Measurements from ENCODE around the gene ACVR1.
"Not testable (repeated sequence)": the region's sequence is repeated elsewhere in the genome, so short reads cannot be mapped to it uniquely, and the experiment has no call there.

Gene ACVR1

DNA sequence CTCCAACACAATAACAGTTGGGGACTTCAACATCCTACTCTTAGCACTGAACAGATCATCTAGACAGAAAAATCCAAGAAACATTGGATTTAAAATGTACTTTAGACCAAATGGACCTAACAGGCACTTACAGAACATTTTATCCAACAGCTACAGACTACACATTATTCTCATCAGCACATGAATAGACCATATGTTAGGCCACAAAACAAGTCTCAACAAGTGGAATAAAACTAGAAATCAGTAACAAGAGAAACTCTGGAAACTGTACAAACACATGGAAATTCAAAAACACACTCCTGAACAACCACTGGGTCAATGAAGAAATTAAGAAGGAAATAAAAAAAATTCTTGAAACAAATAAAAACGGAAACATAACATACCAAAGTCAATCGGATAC is 117.5 kb downstream of the ACVR1 start:
- DNase-seq (ENCODE audit: low read depth, low spot score), result no peak
- TF ChIP-seq CTCF (IDR thresholded peaks at IDR 0.05; ENCODE audit: insufficient read depth, low read length, missing control alignments), result no peak
- POLR2A ChIA-PET, result no interaction called here
- H3K4me3 ChIP-seq (ENCODE audit: low read depth, low read length), result no peak overlapping the region
- CTCF ChIA-PET, result no interaction called here

DNA sequence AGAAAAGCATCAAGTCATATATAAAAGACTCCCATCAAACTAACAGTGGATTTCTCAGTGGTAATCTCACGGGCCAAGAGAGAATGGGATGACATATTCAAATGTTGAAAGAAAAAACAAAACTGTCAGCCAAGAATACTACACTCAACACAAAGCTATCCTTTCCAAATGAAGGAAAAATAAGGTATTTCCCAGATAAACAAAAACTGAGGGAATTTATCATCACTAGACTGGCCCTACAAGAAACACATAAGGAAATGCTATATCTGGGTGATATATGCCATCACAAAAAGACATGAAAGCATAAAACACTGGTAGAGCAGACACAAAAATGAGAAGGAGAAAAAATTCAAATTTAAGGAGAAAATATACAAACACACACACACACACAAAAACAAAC is 118.6 kb downstream of the ACVR1 start:
- TF ChIP-seq CTCF (IDR thresholded peaks at IDR 0.05; ENCODE audit: insufficient read depth, low read length, missing control alignments), result no peak
- no peak overlapping the region for H3K4me3 ChIP-seq (ENCODE audit: low read depth, low read length)
- no peak for DNase-seq (ENCODE audit: low read depth, low spot score)
- ChIA-PET CTCF (no interaction called here), POLR2A (no interaction called here)

- DNase-seq (ENCODE audit: low read depth, low spot score); H3K4me3 ChIP-seq (ENCODE audit: low read depth, low read length); CTCF ChIA-PET; POLR2A ChIA-PET: not testable (repeated sequence)
These were observed 119.7 kb downstream of the ACVR1 start for GRCh38 chr2:157756447-157756846.

DNA sequence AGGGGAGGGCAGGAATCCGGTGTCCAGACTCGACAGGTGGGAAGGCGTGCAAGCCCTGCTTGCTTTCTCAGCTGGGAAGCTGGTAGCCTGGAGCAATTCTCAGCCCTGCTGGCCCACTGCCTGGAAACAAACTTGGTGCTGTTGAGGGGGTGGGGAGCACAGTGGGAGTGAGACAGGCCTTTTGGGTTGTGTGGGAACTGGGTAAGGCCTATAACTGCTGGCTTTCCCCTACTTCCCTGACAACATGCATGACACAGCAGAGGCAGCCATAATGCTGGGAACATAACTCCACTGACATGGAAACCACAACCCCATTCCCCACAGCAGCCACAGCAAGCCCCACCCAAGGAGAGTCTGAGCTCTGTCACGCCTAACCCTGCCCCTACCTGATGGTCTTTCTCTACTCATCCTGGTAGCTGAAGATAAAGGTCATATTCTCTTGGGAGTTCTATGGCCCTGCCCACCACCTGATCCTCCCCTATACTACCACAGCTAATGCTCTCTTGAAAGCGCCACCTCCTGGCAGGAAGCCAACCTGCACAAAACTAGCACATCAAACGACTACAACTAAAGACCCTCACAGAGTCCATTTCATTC is 124.6 kb downstream of the ACVR1 start:
- POLR2A ChIA-PET, result no interaction called here
- H3K4me3 ChIP-seq (ENCODE audit: low read depth, low read length), result no peak overlapping the region
- CTCF ChIA-PET, result interaction anchor here (0.6 to 1.3 kb wide), 2 partner anchors 9 to 449 kb away, joined by 3 to 4 read pairs; no protein-coding TSS in a partner anchor
- no peak for DNase-seq (ENCODE audit: low read depth, low spot score)
- no peak for TF ChIP-seq CTCF (IDR thresholded peaks at IDR 0.05; ENCODE audit: insufficient read depth, low read length, missing control alignments)

- ChIA-PET CTCF (no interaction called here), POLR2A (no interaction called here)
- no peak overlapping the region for H3K4me3 ChIP-seq (ENCODE audit: low read depth, low read length)
- no peak for TF ChIP-seq CTCF (IDR thresholded peaks at IDR 0.05; ENCODE audit: insufficient read depth, low read length, missing control alignments)
- DNase-seq (ENCODE audit: low read depth, low spot score), result no peak
These were observed 126.4 kb downstream of the ACVR1 start for GRCh38 chr2:157749684-157750083.

DNA sequence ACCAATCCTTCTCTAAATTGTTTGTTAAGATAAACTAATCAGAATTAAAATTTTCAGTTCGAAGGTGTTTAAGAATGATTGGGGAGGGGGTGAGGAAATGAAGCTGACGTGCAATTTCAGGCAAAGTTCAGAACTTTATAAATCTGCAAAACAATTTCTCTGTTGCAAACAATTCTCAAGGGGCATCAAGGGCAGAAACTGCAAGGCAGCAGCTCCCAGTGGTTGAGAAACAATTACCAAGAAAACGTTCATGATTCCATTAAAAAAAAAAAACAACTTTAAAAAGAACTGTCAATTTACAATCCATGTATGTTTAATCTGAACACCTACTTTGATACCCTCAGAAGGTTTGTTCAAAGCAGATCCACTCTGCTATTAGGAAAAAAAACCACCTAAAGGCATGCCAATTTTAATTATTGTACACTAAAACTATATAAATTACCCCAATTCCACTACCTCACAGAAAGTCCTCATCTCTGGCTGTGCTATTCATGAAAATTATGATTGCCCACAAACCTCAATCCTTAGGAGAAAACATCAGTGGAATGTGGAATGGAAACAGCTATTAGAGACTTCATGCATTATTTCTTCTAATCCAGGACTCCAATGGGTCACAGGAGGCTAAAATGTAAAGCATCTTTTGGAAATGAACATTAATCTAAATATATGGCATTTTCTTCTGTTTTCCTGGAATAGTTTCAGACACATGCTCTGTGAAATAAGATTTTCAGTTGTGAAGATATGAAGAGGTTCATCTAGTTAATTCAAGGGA is 127.6 kb downstream of the ACVR1 start:
- no peak overlapping the region for H3K4me3 ChIP-seq (ENCODE audit: low read depth, low read length)
- peak; percentile 59 for DNase-seq (ENCODE audit: low read depth, low spot score)
- no peak for TF ChIP-seq CTCF (IDR thresholded peaks at IDR 0.05; ENCODE audit: insufficient read depth, low read length, missing control alignments)
- POLR2A ChIA-PET, result interaction anchor here (1.0 to 1.4 kb wide), 2 partner anchors 127 to 128 kb away, joined by 3 to 5 read pairs; partner anchors contain the start of gene ACVR1
- CTCF ChIA-PET, result interaction anchor here (1.3 to 1.8 kb wide), 2 partner anchors 442 to 443 kb away, joined by 3 to 5 read pairs; no protein-coding TSS in a partner anchor
